Measurements from ENCODE around the gene TBRG4.

DNA sequence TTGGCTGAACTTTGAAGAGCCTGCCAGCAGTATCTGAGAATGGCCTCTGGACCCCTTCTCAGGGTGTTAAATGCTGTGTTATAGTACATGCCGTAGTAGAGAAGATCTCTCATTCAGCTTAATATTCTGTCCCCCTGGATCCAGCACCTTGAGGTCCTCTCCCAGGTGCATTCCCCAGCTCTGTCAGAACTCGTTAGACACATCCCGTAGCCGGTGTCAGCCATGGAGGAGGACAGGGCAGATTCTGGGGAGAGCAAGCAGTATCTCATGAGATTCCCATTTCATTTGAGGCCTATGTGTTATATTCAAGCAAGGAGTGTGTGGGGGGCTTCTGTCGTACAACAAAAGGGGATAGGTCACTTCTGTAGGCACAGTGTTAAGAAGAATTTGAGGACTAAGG is 57.6 kb downstream of the TBRG4 start:
- no peak for TF ChIP-seq ZNF565 (CRISPR knock-in tag; conservative IDR thresholded peaks at IDR 0.05; ENCODE audit: low read depth)
- TF ChIP-seq, protein P1, sequence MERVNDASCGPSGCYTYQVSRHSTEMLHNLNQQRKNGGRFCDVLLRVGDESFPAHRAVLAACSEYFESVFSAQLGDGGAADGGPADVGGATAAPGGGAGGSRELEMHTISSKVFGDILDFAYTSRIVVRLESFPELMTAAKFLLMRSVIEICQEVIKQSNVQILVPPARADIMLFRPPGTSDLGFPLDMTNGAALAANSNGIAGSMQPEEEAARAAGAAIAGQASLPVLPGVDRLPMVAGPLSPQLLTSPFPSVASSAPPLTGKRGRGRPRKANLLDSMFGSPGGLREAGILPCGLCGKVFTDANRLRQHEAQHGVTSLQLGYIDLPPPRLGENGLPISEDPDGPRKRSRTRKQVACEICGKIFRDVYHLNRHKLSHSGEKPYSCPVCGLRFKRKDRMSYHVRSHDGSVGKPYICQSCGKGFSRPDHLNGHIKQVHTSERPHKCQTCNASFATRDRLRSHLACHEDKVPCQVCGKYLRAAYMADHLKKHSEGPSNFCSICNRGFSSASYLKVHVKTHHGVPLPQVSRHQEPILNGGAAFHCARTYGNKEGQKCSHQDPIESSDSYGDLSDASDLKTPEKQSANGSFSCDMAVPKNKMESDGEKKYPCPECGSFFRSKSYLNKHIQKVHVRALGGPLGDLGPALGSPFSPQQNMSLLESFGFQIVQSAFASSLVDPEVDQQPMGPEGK (CRISPR knock-in tag; IDR thresholded peaks at IDR 0.05; ENCODE audit: borderline replicate concordance): no peak
- TF ChIP-seq OSR1 (CRISPR knock-in tag; IDR thresholded peaks at IDR 0.05): no peak
- TF ChIP-seq CSDC2 (CRISPR knock-in tag; IDR thresholded peaks at IDR 0.05): no peak
- no peak for TF ChIP-seq ARNTL (CRISPR knock-in tag; IDR thresholded peaks at IDR 0.05; ENCODE audit: borderline replicate concordance, low read depth)
- TF ChIP-seq ZNF70 (CRISPR knock-in tag; IDR thresholded peaks at IDR 0.05): no peak
- TF ChIP-seq ZFP3 (CRISPR knock-in tag; IDR thresholded peaks at IDR 0.05): no peak
- no peak for TF ChIP-seq ISL1 (CRISPR knock-in tag; IDR thresholded peaks at IDR 0.05)
- TF ChIP-seq GLIS3 (CRISPR knock-in tag; IDR thresholded peaks at IDR 0.05): no peak
- TF ChIP-seq TOX (CRISPR knock-in tag; IDR thresholded peaks at IDR 0.05; ENCODE audit: borderline replicate concordance): no peak
- no peak for TF ChIP-seq BACH2 (CRISPR knock-in tag; IDR thresholded peaks at IDR 0.05; ENCODE audit: borderline replicate concordance)
- TF ChIP-seq, protein P2, sequence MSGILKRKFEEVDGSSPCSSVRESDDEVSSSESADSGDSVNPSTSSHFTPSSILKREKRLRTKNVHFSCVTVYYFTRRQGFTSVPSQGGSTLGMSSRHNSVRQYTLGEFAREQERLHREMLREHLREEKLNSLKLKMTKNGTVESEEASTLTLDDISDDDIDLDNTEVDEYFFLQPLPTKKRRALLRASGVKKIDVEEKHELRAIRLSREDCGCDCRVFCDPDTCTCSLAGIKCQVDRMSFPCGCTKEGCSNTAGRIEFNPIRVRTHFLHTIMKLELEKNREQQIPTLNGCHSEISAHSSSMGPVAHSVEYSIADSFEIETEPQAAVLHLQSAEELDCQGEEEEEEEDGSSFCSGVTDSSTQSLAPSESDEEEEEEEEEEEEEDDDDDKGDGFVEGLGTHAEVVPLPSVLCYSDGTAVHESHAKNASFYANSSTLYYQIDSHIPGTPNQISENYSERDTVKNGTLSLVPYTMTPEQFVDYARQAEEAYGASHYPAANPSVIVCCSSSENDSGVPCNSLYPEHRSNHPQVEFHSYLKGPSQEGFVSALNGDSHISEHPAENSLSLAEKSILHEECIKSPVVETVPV (CRISPR knock-in tag; IDR thresholded peaks at IDR 0.05): no peak
- TF ChIP-seq TCF4 (CRISPR knock-in tag; IDR thresholded peaks at IDR 0.05; ENCODE audit: borderline replicate concordance): no peak
